Glutamatergic neuron (in vitro differentiated cells): ENCODE measurements around the gene RTL9. TPM values are rescaled to one million over a fixed set of nuclear protein-coding genes. Genes with fewer than 3 reads are reported as not detected.
"Not testable (repeated sequence)": the region's sequence is repeated elsewhere in the genome, so short reads cannot be mapped to it uniquely, and the experiment has no call there.

Experiments used
- DNase-seq: peaks from one replicate; pipeline ENCODE4 v3.0.0; 2022
- H3K27ac Mint-ChIP-seq: one replicate; pipeline ENCODE4 v1.8.0; 2020; ENCODE audit warnings: mild to moderate bottlenecking, mixed read lengths, inconsistent platforms; ENCODE audit not compliant: unreplicated experiment
- H3K27me3 Mint-ChIP-seq: one replicate; pipeline ENCODE4 v1.8.0; 2020; ENCODE audit warnings: mild to moderate bottlenecking, moderate library complexity, mixed read lengths, inconsistent platforms; ENCODE audit not compliant: unreplicated experiment
- H3K36me3 Mint-ChIP-seq: one replicate; pipeline ENCODE4 v1.8.0; 2020; ENCODE audit warnings: mild to moderate bottlenecking, mixed read lengths, inconsistent platforms; ENCODE audit not compliant: unreplicated experiment
- H3K4me1 Mint-ChIP-seq: one replicate; pipeline ENCODE4 v1.8.0; 2020; ENCODE audit warnings: mild to moderate bottlenecking, low read depth, mixed read lengths, inconsistent platforms; ENCODE audit not compliant: unreplicated experiment
- H3K4me3 Mint-ChIP-seq: one replicate; pipeline ENCODE4 v1.8.0; 2020; ENCODE audit warnings: mild to moderate bottlenecking, mixed read lengths, inconsistent platforms; ENCODE audit not compliant: unreplicated experiment
- H3K9me3 Mint-ChIP-seq: one replicate; pipeline ENCODE4 v1.8.0; 2020; ENCODE audit warnings: mild to moderate bottlenecking, moderate library complexity, mixed read lengths, inconsistent platforms; ENCODE audit not compliant: unreplicated experiment
- total RNA-seq: library from RNA; stranded (reverse); fragmentation: NEBNext Ultra II Directional; extraction: Animal tissue kit (Norgen Biotek cat#: 25700); gene quantifications from one replicate; pipeline ENCODE4 v1.2.1, GENCODE V29; 2021; ENCODE audit not compliant: unreplicated experiment
- TF ChIP-seq, protein P1 (sequence below): fragments of 200-600 bp; sonication (generic); IDR thresholded peaks from one replicate; pipeline ENCODE4 v1.5.0; 2021; ENCODE audit not compliant: partially characterized antibody, unreplicated experiment

RTL9 gene
- total RNA-seq, 1 donor from 2014 or later: 1.8 TPM

DNA sequence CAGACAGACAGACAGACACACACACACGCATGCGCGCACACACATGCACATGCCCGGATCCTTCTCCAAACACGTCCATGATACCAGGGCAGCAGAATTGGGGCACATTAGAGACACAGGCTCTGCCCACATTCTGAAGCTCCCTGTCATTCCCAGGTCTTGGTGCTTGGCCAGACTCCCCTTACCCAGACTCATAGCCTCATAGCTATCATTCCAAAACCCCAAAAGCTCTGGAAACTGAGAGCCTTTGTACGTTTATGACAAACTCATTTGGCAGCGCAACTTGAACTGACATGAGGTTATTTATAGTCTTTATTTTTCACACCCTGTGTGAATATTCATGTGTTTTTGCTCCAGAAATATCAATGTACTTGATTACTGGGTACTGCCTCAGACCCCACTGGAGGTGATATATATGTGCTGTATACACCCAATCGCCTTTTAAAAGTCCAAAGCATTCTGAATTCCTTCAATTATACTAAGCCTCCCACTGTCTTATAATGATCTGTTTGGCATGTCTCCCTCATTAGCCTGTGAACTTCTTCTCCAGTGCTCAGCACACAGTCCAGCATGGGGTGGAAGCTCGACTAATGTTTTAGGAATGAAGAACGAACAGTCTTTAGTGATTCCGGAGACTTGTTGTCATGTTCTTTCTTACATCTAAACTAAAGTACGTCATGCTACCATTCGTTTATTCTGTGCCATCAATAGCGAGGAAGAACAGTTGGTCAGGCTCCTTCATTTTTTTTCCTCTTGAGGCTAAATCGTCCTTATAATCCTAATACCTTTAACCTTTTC is 45.0 kb downstream of the RTL9 start:
- Mint-ChIP-seq H3K36me3 (no peaks in the 10 kb centered on the region), H3K27me3 (peaks cover 3% of the 10 kb centered on the region), H3K27ac (no peak overlapping the region)

GRCh38 chrX:110404376-110404775 is 45.7 kb downstream of the RTL9 start:
- Mint-ChIP-seq H3K27me3 (peaks cover 3% of the 10 kb centered on the region), H3K36me3 (no peaks in the 10 kb centered on the region), H3K4me3 (no peak overlapping the region), H3K27ac (no peak overlapping the region), H3K4me1 (peaks cover 11% of the 10 kb centered on the region), H3K9me3 (no peaks in the 10 kb centered on the region)
- TF ChIP-seq, protein P1, sequence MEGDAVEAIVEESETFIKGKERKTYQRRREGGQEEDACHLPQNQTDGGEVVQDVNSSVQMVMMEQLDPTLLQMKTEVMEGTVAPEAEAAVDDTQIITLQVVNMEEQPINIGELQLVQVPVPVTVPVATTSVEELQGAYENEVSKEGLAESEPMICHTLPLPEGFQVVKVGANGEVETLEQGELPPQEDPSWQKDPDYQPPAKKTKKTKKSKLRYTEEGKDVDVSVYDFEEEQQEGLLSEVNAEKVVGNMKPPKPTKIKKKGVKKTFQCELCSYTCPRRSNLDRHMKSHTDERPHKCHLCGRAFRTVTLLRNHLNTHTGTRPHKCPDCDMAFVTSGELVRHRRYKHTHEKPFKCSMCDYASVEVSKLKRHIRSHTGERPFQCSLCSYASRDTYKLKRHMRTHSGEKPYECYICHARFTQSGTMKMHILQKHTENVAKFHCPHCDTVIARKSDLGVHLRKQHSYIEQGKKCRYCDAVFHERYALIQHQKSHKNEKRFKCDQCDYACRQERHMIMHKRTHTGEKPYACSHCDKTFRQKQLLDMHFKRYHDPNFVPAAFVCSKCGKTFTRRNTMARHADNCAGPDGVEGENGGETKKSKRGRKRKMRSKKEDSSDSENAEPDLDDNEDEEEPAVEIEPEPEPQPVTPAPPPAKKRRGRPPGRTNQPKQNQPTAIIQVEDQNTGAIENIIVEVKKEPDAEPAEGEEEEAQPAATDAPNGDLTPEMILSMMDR: no peak
- DNase-seq: no peak

More for the DNA sequence above, 45.0 kb downstream of the RTL9 start:
- no peak for DNase-seq
- no peak overlapping the region for H3K4me3 Mint-ChIP-seq
- TF ChIP-seq, protein P1: no peak
- H3K4me1 Mint-ChIP-seq: peaks cover 11% of the 10 kb centered on the region
- H3K9me3 Mint-ChIP-seq: no peaks in the 10 kb centered on the region

DNA sequence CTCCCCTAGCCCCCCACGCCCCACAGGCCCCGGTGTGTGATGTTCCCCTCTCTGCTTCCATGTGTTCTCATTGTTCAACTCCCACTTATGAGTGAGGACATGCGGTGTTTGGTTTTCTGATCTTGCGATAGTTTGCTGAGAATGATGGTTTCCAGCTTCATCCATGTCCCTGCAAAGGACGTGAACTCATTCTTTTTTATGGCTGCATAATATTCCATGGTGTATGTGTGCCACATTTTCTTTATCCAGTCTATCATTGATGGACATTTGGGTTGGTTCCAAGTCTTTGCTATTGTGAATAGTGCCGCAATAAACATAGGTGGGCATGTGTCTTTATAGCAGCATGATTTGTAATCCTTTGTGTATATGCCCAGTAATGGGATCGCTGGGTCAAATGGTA is 47.6 kb downstream of the RTL9 start:
- H3K9me3 Mint-ChIP-seq, DNase-seq, H3K27me3 Mint-ChIP-seq, H3K4me3 Mint-ChIP-seq, H3K36me3 Mint-ChIP-seq, H3K27ac Mint-ChIP-seq, H3K4me1 Mint-ChIP-seq: not testable (repeated sequence)

DNA sequence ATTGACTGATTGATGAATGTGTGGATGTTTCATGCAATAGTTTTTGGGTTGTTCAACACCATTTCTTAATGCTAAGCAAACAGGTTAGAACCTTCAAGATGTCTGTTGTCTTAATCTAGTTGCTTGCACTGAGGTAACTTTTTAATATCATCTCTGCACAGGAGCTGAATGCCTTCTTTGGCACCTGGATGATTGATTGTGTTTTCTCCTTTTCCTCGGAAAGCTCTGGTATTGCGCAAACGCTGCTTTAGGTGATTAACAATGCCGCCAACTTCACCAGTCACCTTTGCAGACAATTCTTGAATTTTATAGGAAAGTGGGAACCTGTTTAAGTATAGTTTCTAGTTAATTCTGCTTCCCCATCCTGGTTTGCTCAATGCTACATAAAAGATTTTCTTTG is 48.2 kb downstream of the RTL9 start:
- Mint-ChIP-seq H3K36me3 (no peaks in the 10 kb centered on the region), H3K27me3 (peaks cover under 1% of the 10 kb centered on the region)
- no peak for DNase-seq

GRCh38 chrX:110407910-110408545 is 49.4 kb downstream of the RTL9 start:
- Mint-ChIP-seq H3K4me3 (no peak overlapping the region), H3K36me3 (no peaks in the 10 kb centered on the region), H3K4me1 (peaks cover under 1% of the 10 kb centered on the region), H3K27me3 (no peaks in the 10 kb centered on the region), H3K27ac (no peak overlapping the region), H3K9me3 (no peaks in the 10 kb centered on the region)
- peak; percentile 18 for DNase-seq
- TF ChIP-seq, protein P1: peak; percentile 73

More for the DNA sequence above, 48.2 kb downstream of the RTL9 start:
- no peak overlapping the region for H3K4me3 Mint-ChIP-seq
- TF ChIP-seq, protein P1: no peak
- no peak overlapping the region for H3K27ac Mint-ChIP-seq
- H3K4me1 Mint-ChIP-seq: peaks cover 7% of the 10 kb centered on the region
- no peaks in the 10 kb centered on the region for H3K9me3 Mint-ChIP-seq

Other genes starting within 250 kb of the RTL9 start
- 2.3 TPM for gene AMMECR1, start 40.8 kb upstream of the RTL9 start, total RNA-seq